DOHH2 (cell line): ENCODE measurements around the gene RNASET2.

ENCODE experiments used
- H3F3A ChIP-seq: fragments of 200-600 bp; sonication (generic), shearing (Covaris generic); 2 replicates; pipeline ENCODE4 v1.6.0; 2016; ENCODE audit warnings: antibody characterized with exemption, mild to moderate bottlenecking; ENCODE audit not compliant: control insufficient read depth, insufficient read depth
- H3K27ac ChIP-seq: fragments of 200-600 bp; sonication (generic); 2 replicates; pipeline ENCODE4 v1.5.1; 2014; ENCODE audit warnings: low read depth, mild to moderate bottlenecking, low read length, moderate library complexity
- H3K27me3 ChIP-seq: fragments of 200-600 bp; sonication (generic); 2 replicates; pipeline ENCODE4 v1.6.1; 2014; ENCODE audit warnings: mild to moderate bottlenecking, low read length, mixed read lengths; ENCODE audit not compliant: control insufficient read depth
- H3K36me3 ChIP-seq: fragments of 200-600 bp; sonication (generic); 2 replicates; pipeline ENCODE4 v1.6.1; 2014; ENCODE audit warnings: mild to moderate bottlenecking, low read length, moderate library complexity, mixed read lengths; ENCODE audit not compliant: control insufficient read depth
- H3K4me1 ChIP-seq: fragments of 200-600 bp; sonication (generic); 2 replicates; pipeline ENCODE4 v1.6.1; 2014; ENCODE audit warnings: mild to moderate bottlenecking, low read length, mixed read lengths; ENCODE audit not compliant: control insufficient read depth
- H3K4me2 ChIP-seq: fragments of 200-600 bp; sonication (generic); 2 replicates; pipeline ENCODE4 v1.6.0; 2014; ENCODE audit warnings: mild to moderate bottlenecking, low read length, moderate library complexity
- H3K4me3 ChIP-seq: fragments of 200-600 bp; sonication (generic); 2 replicates; pipeline ENCODE4 v1.5.1; 2014; ENCODE audit warnings: mild to moderate bottlenecking, low read length, mixed read lengths
- H3K79me2 ChIP-seq: fragments of 200-600 bp; sonication (generic); 2 replicates; pipeline ENCODE4 v1.6.1; 2014; ENCODE audit warnings: mild to moderate bottlenecking, low read length, mixed read lengths; ENCODE audit not compliant: control insufficient read depth
- H3K9me2 ChIP-seq: fragments of 200-600 bp; sonication (generic); replicated peaks from 2 replicates; pipeline ENCODE4 v1.6.1; 2014; ENCODE audit warnings: mild to moderate bottlenecking, low read length, mixed read lengths; ENCODE audit not compliant: control insufficient read depth
- H3K9me3 ChIP-seq: fragments of 200-600 bp; sonication (generic); 2 replicates; pipeline ENCODE4 v1.6.1; 2014; ENCODE audit warnings: antibody characterized with exemption, low read length, mixed read lengths; ENCODE audit not compliant: control insufficient read depth, insufficient read depth
- H4K20me1 ChIP-seq: fragments of 200-600 bp; sonication (generic); 2 replicates; pipeline ENCODE4 v1.6.0; 2014; ENCODE audit warnings: low read depth, mild to moderate bottlenecking, antibody characterized with exemption, low read length, moderate library complexity; ENCODE audit not compliant: control insufficient read depth, insufficient read depth
- EZH2phosphoT487 ChIP-seq: fragments of 200-600 bp; sonication (generic); IDR thresholded peaks from 2 replicates; pipeline ENCODE4 v1.6.1; 2017; ENCODE audit warnings: borderline replicate concordance, mild to moderate bottlenecking, antibody characterized with exemption, low read length, moderate library complexity, mixed read lengths
- TF ChIP-seq, protein P1 (sequence below): fragments of 200-600 bp; sonication (generic); IDR thresholded peaks from one replicate; pipeline ENCODE4 v1.5.1; 2014; ENCODE audit warnings: antibody characterized with exemption, mild to moderate bottlenecking, low read depth, low read length; ENCODE audit not compliant: poor library complexity, severe bottlenecking

RNASET2 gene

DNA sequence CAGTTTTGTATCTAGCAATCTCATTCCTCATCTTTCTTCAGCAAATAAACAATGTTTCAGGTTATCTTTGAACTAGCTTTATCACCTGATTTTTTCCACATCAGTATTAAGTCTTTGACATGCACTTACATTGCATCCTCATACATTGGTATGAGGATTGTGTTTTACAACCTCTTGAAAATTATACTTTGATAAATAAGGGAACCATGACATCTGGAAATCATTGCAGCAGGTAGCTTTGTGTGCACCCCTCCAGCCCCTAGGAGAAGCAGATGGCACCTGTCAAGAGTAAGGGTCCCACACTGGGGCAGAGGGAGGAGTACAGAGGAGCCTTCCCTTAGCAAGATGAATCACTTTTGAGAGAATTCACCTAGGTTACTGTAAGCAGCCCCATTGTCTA lies 13.7 kb upstream of the RNASET2 start:
- Histone ChIP-seq H3K9me3 (no peaks in the 10 kb centered on the region), H3K4me3 (no peak overlapping the region), H3K36me3 (peaks cover 12% of the 10 kb centered on the region), H3K4me2 (no peak overlapping the region), H3F3A (no peaks in the 10 kb centered on the region), H3K27ac (no peak overlapping the region), H3K27me3 (no peaks in the 10 kb centered on the region), H3K79me2 (no peaks in the 10 kb centered on the region), H4K20me1 (no peaks in the 10 kb centered on the region), H3K4me1 (peaks cover 7% of the 10 kb centered on the region), H3K9me2 (no peaks in the 10 kb centered on the region)
- TF ChIP-seq, protein P1, sequence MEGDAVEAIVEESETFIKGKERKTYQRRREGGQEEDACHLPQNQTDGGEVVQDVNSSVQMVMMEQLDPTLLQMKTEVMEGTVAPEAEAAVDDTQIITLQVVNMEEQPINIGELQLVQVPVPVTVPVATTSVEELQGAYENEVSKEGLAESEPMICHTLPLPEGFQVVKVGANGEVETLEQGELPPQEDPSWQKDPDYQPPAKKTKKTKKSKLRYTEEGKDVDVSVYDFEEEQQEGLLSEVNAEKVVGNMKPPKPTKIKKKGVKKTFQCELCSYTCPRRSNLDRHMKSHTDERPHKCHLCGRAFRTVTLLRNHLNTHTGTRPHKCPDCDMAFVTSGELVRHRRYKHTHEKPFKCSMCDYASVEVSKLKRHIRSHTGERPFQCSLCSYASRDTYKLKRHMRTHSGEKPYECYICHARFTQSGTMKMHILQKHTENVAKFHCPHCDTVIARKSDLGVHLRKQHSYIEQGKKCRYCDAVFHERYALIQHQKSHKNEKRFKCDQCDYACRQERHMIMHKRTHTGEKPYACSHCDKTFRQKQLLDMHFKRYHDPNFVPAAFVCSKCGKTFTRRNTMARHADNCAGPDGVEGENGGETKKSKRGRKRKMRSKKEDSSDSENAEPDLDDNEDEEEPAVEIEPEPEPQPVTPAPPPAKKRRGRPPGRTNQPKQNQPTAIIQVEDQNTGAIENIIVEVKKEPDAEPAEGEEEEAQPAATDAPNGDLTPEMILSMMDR = no peak
- no peak for TF ChIP-seq EZH2phosphoT487

- Histone ChIP-seq H3K9me3 (no peaks in the 10 kb centered on the region), H3K79me2 (no peaks in the 10 kb centered on the region), H4K20me1 (no peaks in the 10 kb centered on the region), H3K36me3 (peaks cover 12% of the 10 kb centered on the region), H3K27ac (no peak overlapping the region), H3K27me3 (no peaks in the 10 kb centered on the region), H3K4me1 (peaks cover 7% of the 10 kb centered on the region), H3K4me3 (no peak overlapping the region), H3K4me2 (no peak overlapping the region), H3F3A (no peaks in the 10 kb centered on the region), H3K9me2 (no peaks in the 10 kb centered on the region)
- TF ChIP-seq, protein P1 = no peak
- no peak for TF ChIP-seq EZH2phosphoT487
These were observed 13.1 kb upstream of the RNASET2 start for GRCh38 chr6:166969390-166970002.

DNA sequence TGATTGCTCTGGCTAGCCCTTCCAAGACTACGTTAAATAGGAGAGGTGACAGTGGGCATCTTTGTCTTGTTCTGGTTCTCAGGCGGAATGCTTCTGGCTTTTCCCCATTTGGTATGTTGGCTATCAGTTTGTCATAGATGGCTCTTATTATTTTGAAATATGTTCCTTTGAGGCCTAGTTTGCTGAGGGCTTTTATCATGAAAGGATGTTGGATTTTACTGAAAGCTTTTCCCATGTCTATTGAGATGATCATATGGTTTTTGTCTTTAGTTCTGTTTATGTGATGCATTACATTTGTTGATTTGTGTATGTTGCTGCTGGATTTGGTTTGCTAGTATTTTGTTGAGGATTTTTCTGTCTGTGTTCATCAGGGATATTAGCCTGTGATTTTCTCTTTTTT lies 9.9 kb upstream of the RNASET2 start:
- H3K9me2 ChIP-seq = no peaks in the 10 kb centered on the region
- no peaks in the 10 kb centered on the region for H3K27me3 ChIP-seq
- no peaks in the 10 kb centered on the region for H3K79me2 ChIP-seq
- no peaks in the 10 kb centered on the region for H3F3A ChIP-seq
- H3K36me3 ChIP-seq = 0 out of 2 replicates have a peak, but pooled peaks cover 6% of the 10 kb centered on the region
- no peaks in the 10 kb centered on the region for H4K20me1 ChIP-seq
- H3K9me3 ChIP-seq = no peaks in the 10 kb centered on the region
- peaks cover 7% of the 10 kb centered on the region for H3K4me1 ChIP-seq
- no peak overlapping the region for H3K4me2 ChIP-seq
- H3K4me3 ChIP-seq = no peak overlapping the region
- H3K27ac ChIP-seq = no peak overlapping the region
- TF ChIP-seq EZH2phosphoT487 = no peak
- TF ChIP-seq, protein P1 = no peak
